Medulla oblongata (tissue), 1 donor: ENCODE results near the gene KCNIP4.

Experiments
- DNase-seq: peaks from one replicate; pipeline ENCODE4 v3.0.0-alpha.2; 2015; ENCODE audit errors: extremely low spot score

Gene KCNIP4

GRCh38 chr4:21067351-21067750 lies 881.2 kb downstream of the KCNIP4 start:
- no peak for DNase-seq

GRCh38 chr4:21061902-21062301 lies 886.7 kb downstream of the KCNIP4 start:
- DNase-seq, result no peak

- no peak for DNase-seq
Observed at GRCh38 chr4:21046141-21046540, 902.4 kb downstream of the KCNIP4 start.

GRCh38 chr4:21045119-21045518 lies 903.5 kb downstream of the KCNIP4 start:
- no peak for DNase-seq

GRCh38 chr4:21041708-21042107 lies 906.9 kb downstream of the KCNIP4 start:
- DNase-seq, result no peak

GRCh38 chr4:21034728-21035127 lies 913.8 kb downstream of the KCNIP4 start:
- no peak for DNase-seq

- no peak for DNase-seq
Observed at GRCh38 chr4:21032089-21032645, 916.4 kb downstream of the KCNIP4 start.

- DNase-seq, result no peak
Observed at GRCh38 chr4:21018817-21019216, 929.8 kb downstream of the KCNIP4 start.

GRCh38 chr4:21013501-21013900 lies 935.1 kb downstream of the KCNIP4 start:
- DNase-seq, result no peak

GRCh38 chr4:21012851-21013331 lies 935.7 kb downstream of the KCNIP4 start:
- no peak for DNase-seq

GRCh38 chr4:21011106-21011505 lies 937.5 kb downstream of the KCNIP4 start:
- DNase-seq, result no peak

- no peak for DNase-seq
Observed at GRCh38 chr4:21009956-21010355, 938.6 kb downstream of the KCNIP4 start.

GRCh38 chr4:21005647-21006046 lies 942.9 kb downstream of the KCNIP4 start:
- no peak for DNase-seq

- no peak for DNase-seq
Observed at GRCh38 chr4:21002976-21003375, 945.6 kb downstream of the KCNIP4 start.

GRCh38 chr4:21002286-21002685 lies 946.3 kb downstream of the KCNIP4 start:
- no peak for DNase-seq

GRCh38 chr4:21001490-21001889 lies 947.1 kb downstream of the KCNIP4 start:
- no peak for DNase-seq

- DNase-seq, result no peak
Observed at GRCh38 chr4:20997886-20998285, 950.7 kb downstream of the KCNIP4 start.

- DNase-seq, result no peak
Observed at GRCh38 chr4:20995610-20996009, 953.0 kb downstream of the KCNIP4 start.

- no peak for DNase-seq
Observed at GRCh38 chr4:20995015-20995414, 953.6 kb downstream of the KCNIP4 start.

GRCh38 chr4:20992002-20992401 lies 956.6 kb downstream of the KCNIP4 start:
- no peak for DNase-seq

GRCh38 chr4:20987191-20987590 lies 961.4 kb downstream of the KCNIP4 start:
- DNase-seq, result no peak

- no peak for DNase-seq
Observed at GRCh38 chr4:20984576-20984836, 964.1 kb downstream of the KCNIP4 start.

- no peak for DNase-seq
Observed at GRCh38 chr4:20983763-20984575, 964.6 kb downstream of the KCNIP4 start.

- DNase-seq, result no peak
Observed at GRCh38 chr4:20982544-20982943, 966.0 kb downstream of the KCNIP4 start.
